Fibroblast of skin of back (primary cell): ENCODE results near the gene TIMP2.
"Not testable (repeated sequence)": the region's sequence is repeated elsewhere in the genome, so short reads cannot be mapped to it uniquely, and the experiment has no call there.

Experiments used
- DNase-seq: peaks from one replicate; pipeline ENCODE4 v3.0.0-alpha.2; 2013

TIMP2 gene

GRCh38 chr17:78929908-78930775, 5.0 kb upstream of the TIMP2 start:
- no peak for DNase-seq

DNA sequence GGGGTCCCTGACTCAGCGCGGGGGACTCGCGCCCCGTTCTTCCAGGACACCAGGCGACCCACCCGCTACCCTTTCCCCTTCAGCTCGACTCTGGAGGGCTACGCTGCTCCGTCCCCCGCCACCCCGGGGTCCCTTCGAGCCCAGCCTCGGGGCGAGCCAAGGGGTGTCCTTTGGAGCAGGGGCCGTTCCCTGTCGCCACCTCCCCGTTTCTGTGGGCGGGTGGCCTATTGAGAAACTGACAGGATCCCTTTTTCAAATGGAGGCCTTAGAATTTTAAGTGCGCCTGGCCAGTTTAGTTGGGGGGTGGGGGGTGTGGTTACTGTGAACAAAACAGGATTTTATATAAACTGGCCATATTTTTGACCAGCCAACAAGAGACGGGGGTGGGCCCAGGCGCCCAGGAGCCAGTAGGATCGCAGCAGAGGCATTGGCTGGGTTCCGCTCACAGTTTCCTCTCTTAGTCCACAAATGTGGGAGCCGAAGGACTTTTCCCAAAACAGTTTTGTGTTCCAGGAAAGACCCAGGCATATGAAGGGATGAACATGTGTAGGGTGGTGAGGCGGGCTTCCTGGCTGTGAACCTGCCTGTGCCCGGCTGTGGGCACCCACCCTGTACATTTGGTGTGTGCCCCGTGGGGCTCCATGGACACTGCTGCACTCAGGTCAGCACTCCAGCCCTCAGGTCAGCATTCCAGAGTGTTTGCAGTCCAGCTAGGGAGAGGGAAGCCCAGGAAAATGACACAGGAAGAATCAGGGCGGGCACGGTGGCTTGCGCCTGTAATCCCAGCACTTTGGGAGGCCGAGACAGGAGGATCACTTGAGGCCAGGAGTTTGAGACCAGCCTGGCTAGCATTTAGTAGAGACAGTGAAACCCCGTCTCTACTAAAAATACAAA, 722 bp upstream of the TIMP2 start:
- peak; percentile 73 for DNase-seq

GRCh38 chr17:78924481-78925151, 571 bp downstream of the TIMP2 start:
- DNase-seq: peak; percentile 53

DNA sequence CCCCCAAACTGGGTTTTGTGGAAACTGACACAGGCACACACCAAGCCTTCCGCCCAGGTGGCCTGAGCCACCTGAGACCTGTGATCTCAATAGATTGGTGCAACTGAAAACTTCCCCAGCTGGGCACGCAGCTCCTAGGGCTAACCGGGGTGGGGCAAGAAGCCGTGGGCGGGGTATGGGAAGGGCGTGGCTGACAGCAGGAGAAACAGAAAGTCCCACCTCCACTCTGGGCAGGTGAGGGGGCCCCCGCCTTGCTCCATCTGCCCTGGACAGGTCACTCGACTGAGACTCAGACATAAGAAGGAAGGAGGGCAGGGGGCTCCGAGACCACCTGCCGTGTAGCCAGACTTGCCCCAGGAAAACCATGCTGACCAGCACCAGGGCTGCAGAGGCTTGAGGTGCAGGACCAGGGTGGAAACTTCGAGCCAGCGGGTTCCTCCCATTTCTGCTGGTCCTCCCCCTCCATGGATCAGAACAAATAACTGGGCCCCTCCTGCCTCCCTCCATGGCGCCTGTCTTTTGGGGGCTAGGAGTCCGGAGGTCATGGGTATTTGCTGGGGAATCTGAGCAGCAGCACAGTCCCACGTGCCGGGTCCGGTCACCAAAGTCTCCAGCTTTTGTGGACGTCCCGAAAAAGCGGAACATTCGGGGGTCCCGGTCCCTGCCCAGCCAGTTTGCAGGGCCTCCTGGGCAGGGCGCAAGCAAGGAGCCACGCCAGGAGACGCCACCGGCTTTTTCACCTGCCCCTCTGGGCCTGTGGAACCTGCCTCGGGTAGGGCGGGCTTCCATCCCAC, 1.3 kb downstream of the TIMP2 start:
- no peak for DNase-seq

DNA sequence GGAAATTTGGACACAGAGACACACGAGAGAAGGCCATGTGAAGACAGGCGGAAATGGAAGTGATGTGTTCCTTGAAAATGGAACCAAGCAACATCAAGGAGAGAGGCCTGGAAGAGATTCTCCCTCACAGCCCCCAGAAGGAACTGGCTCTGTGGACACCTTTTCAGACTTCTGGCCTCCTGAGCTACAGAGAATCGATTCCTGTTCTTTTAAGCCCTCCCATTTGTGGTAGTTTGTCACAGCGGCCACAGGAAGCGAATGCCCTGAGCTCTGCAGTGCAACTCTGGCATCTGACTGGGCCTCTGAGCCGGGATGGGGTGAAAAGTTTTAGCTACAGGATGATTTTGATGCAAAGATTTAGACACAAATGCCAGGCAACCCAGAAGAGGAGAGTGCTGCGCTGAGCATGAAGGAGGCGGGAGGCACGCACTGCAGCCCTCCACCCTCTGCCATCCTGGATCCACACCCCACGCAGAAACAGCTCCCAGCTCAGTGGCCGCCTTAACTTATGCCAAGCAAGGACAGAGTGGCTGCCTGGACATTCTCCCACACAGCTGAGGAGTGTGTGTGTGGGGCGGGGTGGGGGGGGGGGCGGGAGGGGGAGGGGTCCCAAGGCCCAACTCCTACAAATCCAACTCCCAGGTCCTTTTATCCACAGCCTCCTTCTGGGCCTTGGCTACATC, 2.2 kb downstream of the TIMP2 start:
- no peak for DNase-seq

DNA sequence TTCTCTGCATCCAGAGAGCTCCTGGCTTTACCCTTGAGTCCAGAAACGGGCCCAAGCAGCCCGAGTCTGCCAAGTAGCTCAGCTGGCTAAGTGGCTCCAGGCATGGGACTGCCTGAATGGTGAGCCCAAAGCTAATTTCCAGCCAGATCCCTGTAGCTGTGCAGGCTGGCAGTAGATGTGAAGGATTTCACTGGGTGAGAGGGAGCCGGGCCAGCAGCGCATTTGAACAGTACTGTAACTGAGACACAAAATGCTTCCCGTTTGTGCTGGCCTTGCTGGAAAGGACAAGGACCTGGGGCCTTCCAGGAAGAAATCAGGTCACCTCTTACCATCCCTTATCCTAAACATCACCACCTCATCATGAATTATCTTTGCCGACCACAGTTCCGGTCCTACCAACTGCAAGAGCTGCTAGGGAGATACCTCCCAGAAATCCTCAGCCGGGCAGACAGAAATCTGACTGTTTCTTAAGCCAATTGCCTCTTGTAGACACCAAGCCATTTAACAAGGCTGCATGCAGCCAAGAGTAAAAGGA, 3.7 kb downstream of the TIMP2 start:
- DNase-seq: no peak

GRCh38 chr17:78920528-78920927, 4.7 kb downstream of the TIMP2 start:
- DNase-seq: no peak

- DNase-seq: no peak
Observed at GRCh38 chr17:78919861-78920450, 5.2 kb downstream of the TIMP2 start.

DNA sequence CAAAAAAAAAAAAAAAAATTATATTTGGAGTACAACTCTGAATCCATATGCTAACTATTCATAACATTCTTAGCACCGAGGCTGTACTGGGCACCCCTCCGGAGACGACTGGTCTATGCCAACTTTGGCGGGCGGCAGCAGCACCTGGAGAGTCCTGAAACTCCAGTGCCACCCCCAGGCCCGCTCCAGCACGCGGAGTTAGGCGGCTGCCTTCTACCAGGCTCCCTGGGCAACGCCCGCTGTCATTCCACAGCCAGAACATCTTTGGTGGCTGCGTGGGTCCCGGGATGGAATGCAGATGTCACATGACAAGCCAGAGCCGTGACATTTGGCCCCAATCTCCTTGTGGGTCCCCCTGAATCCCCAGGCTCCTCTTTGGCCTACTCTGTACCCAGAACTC, 6.2 kb downstream of the TIMP2 start:
- no peak for DNase-seq

- no peak for DNase-seq
Observed at GRCh38 chr17:78917451-78918275, 7.5 kb downstream of the TIMP2 start.

DNA sequence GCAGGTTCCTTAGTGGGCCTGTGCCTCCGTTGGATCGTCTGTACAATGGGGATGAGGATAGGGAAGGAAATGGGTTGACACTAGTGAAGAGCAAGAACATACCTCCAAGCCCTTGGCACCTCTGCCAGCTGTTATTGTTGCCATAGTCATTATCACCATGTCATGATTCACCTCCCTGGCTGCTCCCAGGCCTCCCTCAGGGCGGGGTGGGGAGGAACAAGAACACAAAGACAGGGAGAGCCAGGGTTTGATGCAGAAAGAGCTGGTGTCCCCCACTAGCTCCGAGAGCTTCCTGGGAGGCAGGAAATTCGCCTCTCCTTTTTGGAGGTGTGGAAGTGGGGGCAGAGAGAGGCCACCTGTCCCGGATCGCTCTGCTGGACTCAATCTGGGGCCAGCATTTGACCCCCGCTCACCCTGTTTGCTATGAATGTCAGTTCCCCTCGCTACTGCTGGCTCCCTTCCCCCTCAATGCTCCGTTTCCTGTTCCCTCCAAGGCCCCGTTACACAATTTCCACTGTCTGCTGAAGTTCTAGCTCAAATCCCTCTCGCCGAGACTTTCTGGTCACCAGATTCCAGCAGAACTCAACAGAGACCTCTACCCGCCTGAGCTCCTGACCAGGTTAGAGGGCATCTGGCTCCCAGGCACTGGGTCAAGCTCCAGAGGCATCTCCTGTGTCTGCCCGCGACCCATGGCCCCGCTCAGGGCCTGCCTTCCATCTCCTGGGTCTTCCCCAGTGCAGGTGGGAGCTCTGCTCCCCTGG, 9.1 kb downstream of the TIMP2 start:
- peak; percentile 67 for DNase-seq

DNA sequence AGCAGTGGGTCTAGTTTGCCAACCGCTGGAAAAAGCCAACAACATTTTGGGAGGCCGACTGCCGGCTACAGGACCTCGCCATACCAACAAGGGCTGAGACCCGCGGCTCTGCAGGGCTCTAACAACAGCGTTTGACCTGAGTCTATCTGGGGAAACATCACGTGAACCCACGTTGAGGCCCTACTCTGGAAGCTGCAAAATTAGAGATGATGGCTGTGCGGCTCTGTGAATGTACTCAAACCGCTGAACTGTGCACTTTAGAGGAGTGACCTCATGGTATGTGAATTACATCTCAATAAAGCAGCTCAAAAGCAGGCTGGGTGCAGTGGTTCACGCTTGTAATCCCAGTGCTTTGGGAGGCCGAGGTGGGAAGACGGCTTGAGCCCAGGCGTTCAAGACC, 12.1 kb downstream of the TIMP2 start:
- no peak for DNase-seq

DNA sequence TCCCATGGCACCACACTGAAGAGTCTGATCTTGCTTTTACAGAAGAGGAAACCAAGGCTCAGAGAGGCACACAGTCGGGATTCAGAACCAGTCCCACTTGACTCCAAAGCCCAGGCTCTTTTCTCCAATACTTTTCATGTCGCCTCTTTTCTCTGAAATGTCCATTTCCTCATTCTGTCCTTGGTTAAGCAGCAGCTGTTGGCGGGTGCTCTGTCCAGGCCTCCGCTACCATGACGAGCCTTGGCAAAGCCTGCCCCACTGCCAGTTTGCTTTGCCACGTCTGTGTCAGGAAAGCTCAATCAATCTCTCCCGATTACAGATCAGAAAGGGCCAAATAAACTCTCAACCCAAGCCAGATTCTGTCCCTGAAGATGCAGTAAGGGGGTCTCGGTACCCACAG, 13.1 kb downstream of the TIMP2 start:
- DNase-seq: no peak

GRCh38 chr17:78911543-78911942, 13.6 kb downstream of the TIMP2 start:
- not testable (repeated sequence) for DNase-seq

DNA sequence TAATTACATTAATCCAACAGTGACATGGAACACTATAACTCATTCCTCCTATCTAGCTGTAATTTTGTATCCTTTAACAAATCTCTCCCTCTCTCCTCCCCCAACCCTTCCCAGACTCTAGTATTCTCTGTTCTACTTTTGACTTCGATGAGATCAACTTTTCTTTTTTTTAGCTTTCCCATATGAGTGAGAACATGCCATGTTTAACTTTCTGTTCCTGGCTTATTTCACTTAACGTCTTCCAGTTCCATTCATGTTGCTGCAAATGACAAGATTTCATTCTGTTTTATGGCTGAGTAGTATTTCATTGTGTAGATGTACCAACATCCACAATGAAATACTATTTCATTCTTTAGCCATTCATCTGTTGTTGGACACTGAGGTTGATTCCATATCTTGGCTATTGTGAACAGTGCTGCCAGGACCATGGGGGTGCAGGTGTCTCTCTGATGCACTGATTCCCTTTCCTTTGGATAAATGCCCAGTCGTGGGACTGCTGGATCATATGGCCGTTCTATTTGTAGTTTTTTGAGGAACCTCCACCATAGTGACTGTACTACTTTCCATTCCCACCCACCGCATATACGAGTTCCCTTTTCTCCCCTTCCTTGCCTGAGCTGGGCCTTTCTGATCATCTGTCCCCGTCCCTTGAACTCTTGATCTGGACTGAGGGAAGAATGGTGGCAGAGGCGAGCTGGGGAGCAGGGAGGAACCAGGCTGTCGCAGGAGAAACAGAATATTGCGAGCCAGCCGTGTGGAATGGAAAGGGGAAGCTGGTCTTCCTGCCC, 14.5 kb downstream of the TIMP2 start:
- no peak for DNase-seq

- DNase-seq: no peak
Observed at GRCh38 chr17:78908426-78908825, 16.8 kb downstream of the TIMP2 start.

- DNase-seq: no peak
Observed at GRCh38 chr17:78905541-78905940, 19.6 kb downstream of the TIMP2 start.

GRCh38 chr17:78905116-78905515, 20.1 kb downstream of the TIMP2 start:
- no peak for DNase-seq
